Measurements from ENCODE around the gene ZNF669. TPM values are rescaled to one million over a fixed set of nuclear protein-coding genes. Genes with fewer than 3 reads are reported as not detected.

The ZNF669 gene
- total and polyA plus RNA-seq, 9 donors: 4.5 to 7.6 (median 6.2) TPM

- H3K27me3 ChIP-seq (ENCODE audit: control insufficient read depth, insufficient read depth, low read length): peaks cover 5% of the 10 kb centered on the region
- DNase-seq: peak; percentile 98
- H3K9me3 ChIP-seq (replicated peaks; ENCODE audit: control insufficient read depth, low read depth, low read length): no peaks in the 10 kb centered on the region
- peak within 1 kb of the TSS; percentile 85 for H3K27ac ChIP-seq (ENCODE audit: low read length)
- no peaks in the 10 kb centered on the region for H3K36me3 ChIP-seq (ENCODE audit: control insufficient read depth, insufficient read depth, low read length)
- under 1% methylated on average over 46 of the region's 57 CpGs for WGBS (ENCODE audit: insufficient coverage)
- H3K4me1 ChIP-seq (ENCODE audit: control insufficient read depth, insufficient read depth, low read length): peaks cover 13% of the 10 kb centered on the region
- peak within 1 kb of the TSS; percentile 95 for H3K4me3 ChIP-seq (ENCODE audit: low read length)
Observed at GRCh38 chr1:247078258-247079140, 25.7 kb downstream of the ZNF669 start, which contains the start of gene ZNF670. Gene ZNF670, minus strand, starts transcription at chr1:247078811. Its CDS starts 215 bp downstream, at chr1:247078596.

- Histone ChIP-seq H3K27me3 (ENCODE audit: control insufficient read depth, insufficient read depth, low read length) (peaks cover 5% of the 10 kb centered on the region), H3K4me3 (ENCODE audit: low read length) (peak overlapping the region; percentile 95), H3K4me1 (ENCODE audit: control insufficient read depth, insufficient read depth, low read length) (peaks cover 13% of the 10 kb centered on the region), H3K36me3 (ENCODE audit: control insufficient read depth, insufficient read depth, low read length) (no peaks in the 10 kb centered on the region), H3K27ac (ENCODE audit: low read length) (peak overlapping the region; percentile 85), H3K9me3 (replicated peaks; ENCODE audit: control insufficient read depth, low read depth, low read length) (no peaks in the 10 kb centered on the region)
- DNase-seq: no peak
- no CpG with 5 or more reads among the region's 8 CpGs for WGBS (ENCODE audit: insufficient coverage)
Observed at GRCh38 chr1:247077876-247078257, 26.3 kb downstream of the ZNF669 start.

- H3K27ac ChIP-seq (ENCODE audit: low read length): no peak overlapping the region
- H3K36me3 ChIP-seq (ENCODE audit: control insufficient read depth, insufficient read depth, low read length): no peaks in the 10 kb centered on the region
- WGBS (ENCODE audit: insufficient coverage): no CpG with 5 or more reads among the region's 3 CpGs
- no peak for DNase-seq
- no peak overlapping the region for H3K4me3 ChIP-seq (ENCODE audit: low read length)
- peaks cover under 1% of the 10 kb centered on the region for H3K9me3 ChIP-seq (replicated peaks; ENCODE audit: control insufficient read depth, low read depth, low read length)
- peaks cover 13% of the 10 kb centered on the region for H3K4me1 ChIP-seq (ENCODE audit: control insufficient read depth, insufficient read depth, low read length)
- H3K27me3 ChIP-seq (ENCODE audit: control insufficient read depth, insufficient read depth, low read length): peaks cover 5% of the 10 kb centered on the region
Observed at GRCh38 chr1:247077213-247077612, 26.9 kb downstream of the ZNF669 start.

GRCh38 chr1:247070645-247071044, 33.5 kb downstream of the ZNF669 start:
- WGBS (ENCODE audit: insufficient coverage): no CpG with 5 or more reads among the region's 3 CpGs
- DNase-seq: no peak
- Histone ChIP-seq H3K36me3 (ENCODE audit: control insufficient read depth, insufficient read depth, low read length) (no peaks in the 10 kb centered on the region), H3K9me3 (replicated peaks; ENCODE audit: control insufficient read depth, low read depth, low read length) (peaks cover 25% of the 10 kb centered on the region), H3K4me1 (ENCODE audit: control insufficient read depth, insufficient read depth, low read length) (no peaks in the 10 kb centered on the region), H3K27ac (ENCODE audit: low read length) (no peak overlapping the region), H3K27me3 (ENCODE audit: control insufficient read depth, insufficient read depth, low read length) (no peaks in the 10 kb centered on the region), H3K4me3 (ENCODE audit: low read length) (no peak overlapping the region)

GRCh38 chr1:247064304-247064703, 39.9 kb downstream of the ZNF669 start:
- H3K36me3 ChIP-seq (ENCODE audit: control insufficient read depth, insufficient read depth, low read length): no peaks in the 10 kb centered on the region
- H3K9me3 ChIP-seq (replicated peaks; ENCODE audit: control insufficient read depth, low read depth, low read length): peaks cover 27% of the 10 kb centered on the region
- no peaks in the 10 kb centered on the region for H3K27me3 ChIP-seq (ENCODE audit: control insufficient read depth, insufficient read depth, low read length)
- DNase-seq: no peak
- WGBS (ENCODE audit: insufficient coverage): 65% methylated on average over 3 of the region's 3 CpGs
- H3K27ac ChIP-seq (ENCODE audit: low read length): no peak overlapping the region
- H3K4me3 ChIP-seq (ENCODE audit: low read length): no peak overlapping the region
- no peaks in the 10 kb centered on the region for H3K4me1 ChIP-seq (ENCODE audit: control insufficient read depth, insufficient read depth, low read length)

GRCh38 chr1:247060771-247061170, 43.4 kb downstream of the ZNF669 start:
- WGBS (ENCODE audit: insufficient coverage): no CpG with 5 or more reads among the region's 4 CpGs
- Histone ChIP-seq H3K27me3 (ENCODE audit: control insufficient read depth, insufficient read depth, low read length) (no peaks in the 10 kb centered on the region), H3K27ac (ENCODE audit: low read length) (no peak overlapping the region), H3K9me3 (replicated peaks; ENCODE audit: control insufficient read depth, low read depth, low read length) (peaks cover 25% of the 10 kb centered on the region), H3K36me3 (ENCODE audit: control insufficient read depth, insufficient read depth, low read length) (no peaks in the 10 kb centered on the region), H3K4me1 (ENCODE audit: control insufficient read depth, insufficient read depth, low read length) (no peaks in the 10 kb centered on the region), H3K4me3 (ENCODE audit: low read length) (no peak overlapping the region)
- peak; percentile 82 for DNase-seq

GRCh38 chr1:247056071-247056470, 48.1 kb downstream of the ZNF669 start:
- Histone ChIP-seq H3K27ac (ENCODE audit: low read length) (no peak overlapping the region), H3K27me3 (ENCODE audit: control insufficient read depth, insufficient read depth, low read length) (no peaks in the 10 kb centered on the region), H3K36me3 (ENCODE audit: control insufficient read depth, insufficient read depth, low read length) (no peaks in the 10 kb centered on the region), H3K9me3 (replicated peaks; ENCODE audit: control insufficient read depth, low read depth, low read length) (peaks cover 47% of the 10 kb centered on the region), H3K4me1 (ENCODE audit: control insufficient read depth, insufficient read depth, low read length) (no peaks in the 10 kb centered on the region), H3K4me3 (ENCODE audit: low read length) (no peak overlapping the region)
- no CpG with 5 or more reads among the region's 2 CpGs for WGBS (ENCODE audit: insufficient coverage)
- DNase-seq: no peak

- peaks cover 50% of the 10 kb centered on the region for H3K9me3 ChIP-seq (replicated peaks; ENCODE audit: control insufficient read depth, low read depth, low read length)
- no peak overlapping the region for H3K27ac ChIP-seq (ENCODE audit: low read length)
- WGBS (ENCODE audit: insufficient coverage): 100% methylated on average over 2 of the region's 2 CpGs
- DNase-seq: no peak
- H3K4me1 ChIP-seq (ENCODE audit: control insufficient read depth, insufficient read depth, low read length): no peaks in the 10 kb centered on the region
- no peak overlapping the region for H3K4me3 ChIP-seq (ENCODE audit: low read length)
- H3K36me3 ChIP-seq (ENCODE audit: control insufficient read depth, insufficient read depth, low read length): no peaks in the 10 kb centered on the region
- no peaks in the 10 kb centered on the region for H3K27me3 ChIP-seq (ENCODE audit: control insufficient read depth, insufficient read depth, low read length)
Observed at GRCh38 chr1:247054992-247055415, 49.2 kb downstream of the ZNF669 start.

Other genes starting within 250 kb of the ZNF669 start
- gene AHCTF1, start 172.4 kb downstream of the ZNF669 start, total RNA-seq: 21.1 TPM
- gene AHCTF1, start 172.4 kb downstream of the ZNF669 start, polyA plus RNA-seq (ENCODE audit: insufficient read depth in 1 of 8, insufficient read length in 8 of 8, low replicate concordance in 1 of 8): 10 to 100 TPM; 22.9 to 35.9 (median 28.9) TPM
- 1.6 TPM for gene ZNF695, start 96.3 kb downstream of the ZNF669 start, total RNA-seq
- gene ZNF695, start 96.3 kb downstream of the ZNF669 start, polyA plus RNA-seq (ENCODE audit: insufficient read depth in 1 of 8, insufficient read length in 8 of 8, low replicate concordance in 1 of 8): 1 to 10 TPM; 1.2 to 2.1 (median 1.9) TPM
- gene ZNF670, start 25.5 kb downstream of the ZNF669 start, total RNA-seq: 3.5 TPM
- gene ZNF670, start 25.5 kb downstream of the ZNF669 start, polyA plus RNA-seq (ENCODE audit: insufficient read depth in 1 of 8, insufficient read length in 8 of 8, low replicate concordance in 1 of 8): 1 to 10 TPM; 2.1 to 3.4 (median 3.1) TPM
- 57.6 TPM for gene ZNF124, start 67.7 kb upstream of the ZNF669 start, total RNA-seq
- 1 to 10 TPM; 4.2 to 9.9 (median 6.1) TPM for gene ZNF124, start 67.7 kb upstream of the ZNF669 start, polyA plus RNA-seq (ENCODE audit: insufficient read depth in 1 of 8, insufficient read length in 8 of 8, low replicate concordance in 1 of 8)
- not detected for gene VN1R5, start 151.7 kb upstream of the ZNF669 start, total RNA-seq
- gene VN1R5, start 151.7 kb upstream of the ZNF669 start, polyA plus RNA-seq (ENCODE audit: insufficient read depth in 1 of 8, insufficient read length in 8 of 8, low replicate concordance in 1 of 8): not detected
- gene ZNF496, start 227.5 kb upstream of the ZNF669 start, total RNA-seq: 21.4 TPM
- gene ZNF496, start 227.5 kb upstream of the ZNF669 start, polyA plus RNA-seq (ENCODE audit: insufficient read depth in 1 of 8, insufficient read length in 8 of 8, low replicate concordance in 1 of 8): 10 to 100 TPM; 28.2 to 34.0 (median 29.8) TPM